GM12864 (cell line): ENCODE measurements around the gene RBM19.
"Not testable (repeated sequence)": the region's sequence is repeated elsewhere in the genome, so short reads cannot be mapped to it uniquely, and the experiment has no call there.

ENCODE experiments used
- DNase-seq: peaks from one replicate; pipeline ENCODE4 v3.0.0-alpha.2; 2011; ENCODE audit warnings: low read depth
- H3K4me3 ChIP-seq: 2 replicates; pipeline ENCODE4 v1.5.1; 2011; ENCODE audit warnings: mild to moderate bottlenecking, low read depth, low read length, control low read depth
- CTCF ChIP-seq: IDR thresholded peaks from 2 replicates; pipeline ENCODE4 v1.5.1; 2011; ENCODE audit warnings: low read depth, mild to moderate bottlenecking, moderate library complexity, low read length, control low read depth, inconsistent platforms; ENCODE audit errors: missing control alignments

Gene RBM19

GRCh38 chr12:113903381-113903863 lies 62.7 kb downstream of the RBM19 start:
- DNase-seq, result no peak
- H3K4me3 ChIP-seq, result no peak overlapping the region
- no peak for TF ChIP-seq CTCF

GRCh38 chr12:113901319-113901718 lies 64.8 kb downstream of the RBM19 start:
- not testable (repeated sequence) for DNase-seq, H3K4me3 ChIP-seq

GRCh38 chr12:113900716-113901115 lies 65.4 kb downstream of the RBM19 start:
- TF ChIP-seq CTCF, result no peak
- no peak overlapping the region for H3K4me3 ChIP-seq
- no peak for DNase-seq

- TF ChIP-seq CTCF, result no peak
- no peak overlapping the region for H3K4me3 ChIP-seq
- DNase-seq, result no peak
Measured at GRCh38 chr12:113899561-113900471, 66.3 kb downstream of the RBM19 start.

GRCh38 chr12:113899042-113899560 lies 67.0 kb downstream of the RBM19 start:
- no peak overlapping the region for H3K4me3 ChIP-seq
- no peak for TF ChIP-seq CTCF
- DNase-seq, result no peak

- no peak overlapping the region for H3K4me3 ChIP-seq
- no peak for TF ChIP-seq CTCF
- DNase-seq, result no peak
Measured at GRCh38 chr12:113898466-113898865, 67.7 kb downstream of the RBM19 start.

GRCh38 chr12:113897406-113897805 lies 68.7 kb downstream of the RBM19 start:
- H3K4me3 ChIP-seq, result no peak overlapping the region
- DNase-seq, result no peak
- TF ChIP-seq CTCF, result no peak
